ENCODE data around the gene DNAJC4. TPM values are rescaled to one million over a fixed set of nuclear protein-coding genes. Genes with fewer than 3 reads are reported as not detected.

DNAJC4 gene
- total and polyA plus RNA-seq, 9 of the 15 experiments (the other 6 are each of a cell fraction or from before 2014, with no cell fraction given) = 4.0 to 32.6 (median 19.9) TPM

DNA sequence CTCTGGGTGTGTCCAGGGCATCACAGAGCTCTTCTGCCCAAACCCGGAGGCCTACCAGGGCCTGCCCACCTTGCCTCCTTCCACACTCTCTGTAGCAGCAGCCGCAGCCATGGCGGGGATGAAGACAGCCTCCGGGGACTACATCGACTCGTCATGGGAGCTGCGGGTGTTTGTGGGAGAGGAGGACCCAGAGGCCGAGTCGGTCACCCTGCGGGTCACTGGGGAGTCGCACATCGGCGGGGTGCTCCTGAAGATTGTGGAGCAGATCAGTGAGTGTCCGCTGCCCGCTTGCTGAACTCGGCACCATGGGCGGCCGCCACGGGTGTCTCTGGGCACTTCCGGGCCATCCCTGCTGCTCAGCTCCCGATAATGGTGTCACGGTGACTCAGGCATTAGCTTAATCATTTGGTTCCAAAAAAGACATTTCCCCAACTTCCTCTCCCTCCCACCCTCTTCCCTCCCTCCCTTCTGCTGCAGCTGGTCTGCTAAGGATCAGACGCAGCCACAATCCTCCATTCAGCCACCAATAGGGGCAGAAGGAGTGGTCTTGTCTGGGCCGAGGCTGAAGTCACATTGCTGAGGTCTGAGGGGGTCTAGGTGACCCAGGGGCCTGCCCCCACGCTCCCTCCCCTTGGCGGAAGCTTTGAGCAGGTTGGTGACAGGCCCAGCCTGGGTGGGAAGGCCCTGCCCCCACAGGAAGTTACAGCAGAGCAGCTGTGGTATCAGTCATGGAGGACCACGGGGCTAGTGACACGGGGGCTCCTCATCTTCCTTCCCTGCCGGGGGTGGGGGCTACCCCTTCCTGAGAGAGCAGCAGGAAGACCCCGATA, 22.9 kb upstream of the DNAJC4 start (continued):
- TF ChIP-seq NR2C1 (IDR thresholded peaks at IDR 0.05) (no peak), NR2C1 (tag; IDR thresholded peaks at IDR 0.05) (peak; percentile 44; the same call in 1 of the 2 replicates), MED1 (CRISPR knock-in tag; IDR thresholded peaks at IDR 0.05; ENCODE audit: borderline replicate concordance) (no peak), ZNF57 (CRISPR knock-in tag; IDR thresholded peaks at IDR 0.05) (no peak), RBBP5 (IDR thresholded peaks at IDR 0.05; ENCODE audit: borderline replicate concordance, insufficient read depth, low read length, poor library complexity, severe bottlenecking) (peak; percentile 58), POLR2G (IDR thresholded peaks at IDR 0.05; ENCODE audit: low read depth, low read length) (peak; percentile 78), SRF (CRISPR knock-in tag; IDR thresholded peaks at IDR 0.05) (no peak), SAFB (IDR thresholded peaks at IDR 0.05; ENCODE audit: borderline replicate concordance, low read depth, low read length) (no peak), NBN (IDR thresholded peaks at IDR 0.05; ENCODE audit: low read depth) (peak; percentile 87), FOXK2 (conservative IDR thresholded peaks at IDR 0.05 in 1 of 2, IDR thresholded peaks at IDR 0.05 in 1 of 2; ENCODE audit: low read depth in 2 of 2) (no peak), ERF (CRISPR knock-in tag; IDR thresholded peaks at IDR 0.05) (peak; percentile 75), RBM14 (IDR thresholded peaks at IDR 0.05; ENCODE audit: borderline replicate concordance, insufficient read depth, low read depth, low read length) (no peak), ETV5 (CRISPR knock-in tag; IDR thresholded peaks at IDR 0.05; ENCODE audit: low read depth) (peak; percentile 95), POLR2AphosphoS5 (IDR thresholded peaks at IDR 0.05; ENCODE audit: control insufficient read depth, insufficient read depth, low read depth, low read length) (peak; percentile 79), SAP30 (IDR thresholded peaks at IDR 0.05; ENCODE audit: borderline replicate concordance, insufficient read depth, low read depth, low read length, poor library complexity, severe bottlenecking) (no peak), RB1 (IDR thresholded peaks at IDR 0.05; ENCODE audit: low read depth) (peak; percentile 61), NFE2L1 (tag; IDR thresholded peaks at IDR 0.05; ENCODE audit: borderline replicate concordance, low read depth) (no peak; the same call in 1 of the 2 replicates), ZKSCAN8 (CRISPR knock-in tag; IDR thresholded peaks at IDR 0.05) (no peak; the same call in 1 of the 2 replicates), HNRNPK (IDR thresholded peaks at IDR 0.05; ENCODE audit: low read depth, low read length, poor library complexity, severe bottlenecking) (no peak), POLR2B (IDR thresholded peaks at IDR 0.05; ENCODE audit: low read depth, partially characterized antibody) (peak; percentile 86), RAD51 (IDR thresholded peaks at IDR 0.05; ENCODE audit: borderline replicate concordance, low read depth) (peak; percentile 27; the same call in 1 of the 2 replicates), ZNF217 (CRISPR knock-in tag; IDR thresholded peaks at IDR 0.05) (no peak), CEBPB (tag; IDR thresholded peaks at IDR 0.05) (no peak)
- TF ChIP-seq, protein P1, sequence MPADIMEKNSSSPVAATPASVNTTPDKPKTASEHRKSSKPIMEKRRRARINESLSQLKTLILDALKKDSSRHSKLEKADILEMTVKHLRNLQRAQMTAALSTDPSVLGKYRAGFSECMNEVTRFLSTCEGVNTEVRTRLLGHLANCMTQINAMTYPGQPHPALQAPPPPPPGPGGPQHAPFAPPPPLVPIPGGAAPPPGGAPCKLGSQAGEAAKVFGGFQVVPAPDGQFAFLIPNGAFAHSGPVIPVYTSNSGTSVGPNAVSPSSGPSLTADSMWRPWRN (IDR thresholded peaks at IDR 0.05; ENCODE audit: low read depth) = no peak
- TF ChIP-seq, protein P2, sequence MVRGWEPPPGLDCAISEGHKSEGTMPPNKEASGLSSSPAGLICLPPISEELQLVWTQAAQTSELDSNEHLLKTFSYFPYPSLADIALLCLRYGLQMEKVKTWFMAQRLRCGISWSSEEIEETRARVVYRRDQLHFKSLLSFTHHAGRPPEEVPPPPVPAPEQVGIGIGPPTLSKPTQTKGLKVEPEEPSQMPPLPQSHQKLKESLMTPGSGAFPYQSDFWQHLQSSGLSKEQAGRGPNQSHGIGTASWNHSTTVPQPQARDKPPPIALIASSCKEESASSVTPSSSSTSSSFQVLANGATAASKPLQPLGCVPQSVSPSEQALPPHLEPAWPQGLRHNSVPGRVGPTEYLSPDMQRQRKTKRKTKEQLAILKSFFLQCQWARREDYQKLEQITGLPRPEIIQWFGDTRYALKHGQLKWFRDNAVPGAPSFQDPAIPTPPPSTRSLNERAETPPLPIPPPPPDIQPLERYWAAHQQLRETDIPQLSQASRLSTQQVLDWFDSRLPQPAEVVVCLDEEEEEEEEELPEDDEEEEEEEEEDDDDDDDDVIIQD (CRISPR knock-in tag; IDR thresholded peaks at IDR 0.05) = no peak
- TF ChIP-seq, protein P3, sequence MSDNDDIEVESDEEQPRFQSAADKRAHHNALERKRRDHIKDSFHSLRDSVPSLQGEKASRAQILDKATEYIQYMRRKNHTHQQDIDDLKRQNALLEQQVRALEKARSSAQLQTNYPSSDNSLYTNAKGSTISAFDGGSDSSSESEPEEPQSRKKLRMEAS (CRISPR knock-in tag; IDR thresholded peaks at IDR 0.05) = 0 out of 2 replicates have a peak, but pooled peaks have one; percentile 39
